Upper lobe of left lung (tissue), 4 donors: Measurements from ENCODE around the gene DPH6.

Experiments used
- EP300 ChIP-seq, 4 donors: sonication (generic); formaldehyde crosslinking; IDR thresholded peaks; one replicate each; pipeline ENCODE4 v1.5.1; 2017; ENCODE audit warnings: antibody characterized with exemption in 4 of 4, control low read depth in 2 of 4
- POLR2A ChIP-seq, 4 donors: fragments of 450-650 bp; IDR thresholded peaks; one replicate each; pipeline ENCODE4 v1.5.1; 2016 to 2017; ENCODE audit warnings: antibody characterized with exemption in 4 of 4, mild to moderate bottlenecking in 2 of 4
- POLR2AphosphoS5 ChIP-seq, 2 donors: sonication (generic); formaldehyde crosslinking; IDR thresholded peaks; one replicate each; pipeline ENCODE4 v1.5.1; 2017; ENCODE audit warnings: antibody characterized with exemption in 2 of 2
- TF ChIP-seq, protein P1 (sequence below), 6 experiments: fragments of 450-650 bp in 4 of 6; fragments of 200-600 bp in 2 of 6; sonication (generic) in 2 of 6; IDR thresholded peaks; one replicate each; pipeline ENCODE4 v1.5.1; 2016 to 2019; ENCODE audit warnings: antibody characterized with exemption in 6 of 6

DNA sequence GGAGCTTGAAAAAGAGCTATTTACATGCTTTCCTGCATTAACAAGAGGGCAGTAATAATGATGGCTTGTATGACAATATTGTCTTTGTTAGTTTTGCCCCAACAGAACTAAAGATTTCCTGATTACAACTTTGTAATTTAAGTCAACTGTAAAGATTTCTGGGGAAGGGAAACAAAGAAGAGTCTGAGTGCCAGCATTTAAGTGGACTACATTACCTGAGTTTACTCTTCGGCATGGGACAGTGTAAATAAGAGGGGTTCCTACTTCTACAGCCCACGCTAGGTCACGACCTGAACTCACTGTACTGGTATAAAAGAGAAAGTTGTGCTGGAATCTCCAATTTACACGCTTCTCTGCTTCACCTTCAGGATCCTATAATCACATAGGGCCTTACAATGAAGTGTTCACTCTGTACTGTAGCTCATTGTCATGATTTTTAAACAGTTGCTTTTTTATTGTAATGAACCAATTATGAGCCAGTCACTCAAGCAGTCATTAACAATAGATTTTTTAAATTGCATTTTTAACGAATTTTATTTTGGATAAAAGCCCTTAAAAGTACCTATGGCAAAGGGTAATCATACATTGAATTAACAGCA is 39.6 kb downstream of the DPH6 start:
- TF ChIP-seq, protein P1, sequence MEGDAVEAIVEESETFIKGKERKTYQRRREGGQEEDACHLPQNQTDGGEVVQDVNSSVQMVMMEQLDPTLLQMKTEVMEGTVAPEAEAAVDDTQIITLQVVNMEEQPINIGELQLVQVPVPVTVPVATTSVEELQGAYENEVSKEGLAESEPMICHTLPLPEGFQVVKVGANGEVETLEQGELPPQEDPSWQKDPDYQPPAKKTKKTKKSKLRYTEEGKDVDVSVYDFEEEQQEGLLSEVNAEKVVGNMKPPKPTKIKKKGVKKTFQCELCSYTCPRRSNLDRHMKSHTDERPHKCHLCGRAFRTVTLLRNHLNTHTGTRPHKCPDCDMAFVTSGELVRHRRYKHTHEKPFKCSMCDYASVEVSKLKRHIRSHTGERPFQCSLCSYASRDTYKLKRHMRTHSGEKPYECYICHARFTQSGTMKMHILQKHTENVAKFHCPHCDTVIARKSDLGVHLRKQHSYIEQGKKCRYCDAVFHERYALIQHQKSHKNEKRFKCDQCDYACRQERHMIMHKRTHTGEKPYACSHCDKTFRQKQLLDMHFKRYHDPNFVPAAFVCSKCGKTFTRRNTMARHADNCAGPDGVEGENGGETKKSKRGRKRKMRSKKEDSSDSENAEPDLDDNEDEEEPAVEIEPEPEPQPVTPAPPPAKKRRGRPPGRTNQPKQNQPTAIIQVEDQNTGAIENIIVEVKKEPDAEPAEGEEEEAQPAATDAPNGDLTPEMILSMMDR (IDR thresholded peaks at IDR 0.05) = no peak
- TF ChIP-seq EP300 (IDR thresholded peaks at IDR 0.05) = no peak
- TF ChIP-seq POLR2A (IDR thresholded peaks at IDR 0.05) = no peak
- TF ChIP-seq POLR2AphosphoS5 (IDR thresholded peaks at IDR 0.05) = no peak
